GM21825 (cell line): ENCODE measurements around the gene ANKH.

ENCODE experiments used
- ATAC-seq: cut with Tn5 transposase; IDR thresholded peaks from one replicate; pipeline ENCODE4 v1.9.1; 2021; ENCODE audit warnings: mild to moderate bottlenecking, moderate library complexity; ENCODE audit not compliant: unreplicated experiment

ANKH gene

GRCh38 chr5:14720236-14720923 is 151.2 kb downstream of the ANKH start:
- ATAC-seq, result no peak

DNA sequence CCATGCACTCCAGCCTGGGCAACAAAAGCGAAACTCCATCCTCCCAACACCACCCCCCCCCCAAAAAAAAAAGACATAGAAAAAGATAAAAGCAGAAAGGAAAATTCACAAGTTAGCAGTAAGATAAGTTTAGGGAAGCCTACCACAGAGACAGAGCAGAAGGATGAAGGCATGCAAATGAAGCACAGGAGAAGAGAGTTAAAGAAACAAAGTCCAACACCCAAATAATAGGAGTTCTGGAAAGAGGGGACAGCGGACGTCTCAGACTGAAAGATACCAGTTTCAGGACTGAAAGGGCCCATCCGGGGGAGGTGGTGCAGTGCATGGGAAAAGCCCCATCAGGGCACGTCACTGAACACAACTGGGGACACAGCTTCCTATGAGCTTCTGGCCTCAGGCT is 152.8 kb downstream of the ANKH start:
- ATAC-seq, result no peak

GRCh38 chr5:14716755-14717752 is 154.5 kb downstream of the ANKH start:
- no peak for ATAC-seq

DNA sequence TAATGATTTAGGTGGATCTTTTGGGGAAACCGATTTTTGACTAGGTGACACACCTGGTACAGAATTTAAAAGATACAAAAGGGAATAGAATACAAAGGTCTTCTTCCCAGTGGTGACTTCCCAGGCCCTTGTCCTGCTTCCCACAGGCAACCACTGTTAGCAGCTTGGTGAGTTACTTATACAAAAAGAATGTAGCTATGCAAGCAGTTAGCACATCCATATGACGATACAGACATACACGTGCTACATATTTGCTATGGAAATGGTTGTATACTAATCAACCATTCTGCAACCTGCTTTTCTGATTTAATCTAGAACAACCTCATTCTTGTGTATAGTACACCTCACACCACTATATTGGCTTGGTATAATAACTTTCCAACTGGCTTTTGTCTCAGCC is 156.1 kb downstream of the ANKH start:
- ATAC-seq, result no peak

DNA sequence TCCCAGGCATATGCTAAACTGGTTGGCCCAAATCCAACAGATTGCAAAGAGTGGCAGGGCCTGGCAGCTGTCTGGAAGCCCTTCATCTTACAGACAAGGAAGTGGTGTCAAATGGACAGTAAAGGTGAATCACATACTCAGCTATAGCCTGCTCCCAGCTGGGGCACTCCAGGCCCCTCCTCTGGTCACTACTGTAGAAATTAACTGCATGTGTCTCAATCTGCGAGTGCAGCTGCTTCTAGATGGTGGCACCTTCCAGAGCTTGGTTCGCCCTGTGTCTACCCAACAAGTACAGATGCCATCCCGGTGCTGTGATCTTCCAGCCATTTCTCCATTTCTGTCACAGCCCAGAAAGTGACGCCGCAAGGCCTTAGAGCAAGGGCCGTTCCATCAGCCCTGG is 156.9 kb downstream of the ANKH start:
- ATAC-seq, result no peak

DNA sequence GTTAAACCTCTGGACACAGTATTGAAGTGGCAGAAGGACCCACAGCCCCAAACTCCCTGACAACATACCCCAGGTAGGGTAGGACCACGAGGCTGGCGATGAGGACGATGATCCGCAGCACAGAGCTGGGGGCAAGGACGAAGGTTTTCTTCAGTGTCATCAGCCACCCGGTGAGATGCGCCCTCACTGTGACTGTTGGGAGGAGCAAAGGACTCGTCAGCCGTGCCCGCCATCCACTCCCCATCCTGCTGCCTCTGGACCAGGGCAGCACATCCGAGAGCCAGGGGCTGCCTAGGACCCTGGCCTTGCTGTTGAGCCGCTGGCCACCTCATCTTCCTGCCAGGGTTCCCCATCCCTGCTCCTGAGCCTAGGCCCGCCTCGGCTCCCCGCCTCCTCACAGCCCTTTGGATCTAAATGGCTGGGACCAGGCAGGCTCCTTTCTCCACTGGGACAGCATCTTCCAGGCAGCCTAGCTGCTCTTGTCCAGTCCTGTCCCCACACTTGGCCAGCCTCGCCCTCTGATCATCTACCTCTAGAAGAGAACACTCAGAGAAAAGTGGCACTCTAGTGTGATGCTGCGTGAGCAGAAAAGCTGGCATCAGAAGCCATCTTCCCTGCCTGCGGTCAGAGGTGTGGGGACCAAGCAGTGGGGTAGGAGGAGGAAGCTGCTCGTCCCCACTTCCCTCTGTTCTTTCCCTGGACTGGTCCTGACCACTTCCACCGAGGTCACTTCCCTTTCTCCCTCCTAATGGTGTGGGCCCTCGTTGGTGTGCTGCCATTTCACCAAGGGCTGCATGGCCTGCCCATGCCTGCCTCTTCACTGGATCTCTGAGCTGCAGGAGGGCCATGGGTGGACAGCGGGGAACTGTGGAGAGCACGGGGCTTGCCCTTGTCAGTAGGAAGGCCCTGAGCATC is 157.8 kb downstream of the ANKH start:
- ATAC-seq, result no peak

DNA sequence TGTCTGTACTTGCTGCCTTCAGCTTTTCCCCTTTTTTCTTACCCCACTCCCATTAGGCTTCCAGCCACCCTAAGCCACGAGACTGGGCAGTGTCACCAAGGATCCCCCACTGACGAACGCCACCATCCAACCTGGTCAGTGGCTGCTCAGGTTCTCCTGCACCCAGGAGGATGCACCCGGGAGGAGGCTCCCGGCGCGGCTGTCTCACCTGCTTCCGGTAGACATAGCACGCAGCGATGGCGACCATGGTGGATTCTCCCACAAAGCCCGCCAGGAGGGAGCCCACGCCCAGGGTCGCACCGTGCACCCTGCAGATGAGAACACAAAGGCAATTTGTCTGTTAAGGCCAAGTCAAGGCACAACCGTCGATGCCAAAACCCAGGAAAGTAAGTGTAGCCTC is 158.9 kb downstream of the ANKH start:
- no peak for ATAC-seq

DNA sequence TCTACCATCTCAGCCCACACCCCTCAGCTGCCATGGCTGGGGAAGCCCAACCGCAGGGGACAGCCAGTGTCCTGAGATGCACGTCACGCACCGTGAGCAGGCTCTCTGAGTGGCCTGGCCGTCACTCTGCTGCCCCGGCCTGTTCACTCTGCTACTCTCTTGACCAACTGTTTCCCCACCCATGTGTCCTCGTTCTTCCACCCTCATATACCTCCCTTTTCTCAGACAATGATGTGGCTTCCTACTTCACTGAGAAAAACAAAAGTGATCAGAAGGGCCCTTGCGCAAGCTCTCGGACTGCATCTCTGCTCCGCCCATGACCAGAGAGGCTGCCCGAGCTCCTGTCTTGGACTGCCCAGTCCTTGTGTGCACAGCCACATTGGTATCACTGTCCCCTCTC is 159.4 kb downstream of the ANKH start:
- ATAC-seq, result no peak

GRCh38 chr5:14710313-14710994 is 161.1 kb downstream of the ANKH start:
- no peak for ATAC-seq

- ATAC-seq, result no peak
Measured at GRCh38 chr5:14708551-14708950, 163.0 kb downstream of the ANKH start.

GRCh38 chr5:14707811-14708390 is 163.7 kb downstream of the ANKH start:
- no peak for ATAC-seq

- no peak for ATAC-seq
Measured at GRCh38 chr5:14706615-14707021, 165.0 kb downstream of the ANKH start.

DNA sequence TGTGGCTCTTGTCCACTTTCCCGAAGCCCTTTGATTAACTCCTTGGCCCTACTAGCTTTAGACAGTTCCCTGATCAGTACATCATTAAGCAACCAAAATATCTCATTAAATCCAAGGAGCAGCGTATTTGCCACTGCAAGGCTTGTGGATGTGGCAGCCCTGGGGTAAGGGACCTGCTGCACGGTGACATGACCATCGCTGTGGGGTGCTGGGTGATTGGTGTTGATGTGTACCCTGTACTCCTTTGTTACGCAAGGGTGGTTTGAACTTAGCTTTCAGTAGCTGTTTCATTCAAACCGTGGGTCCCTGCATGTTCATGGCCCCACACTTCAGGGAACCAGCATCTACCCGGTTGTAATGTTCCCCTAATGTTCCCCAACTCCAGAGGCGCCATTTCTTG is 166.0 kb downstream of the ANKH start:
- no peak for ATAC-seq

DNA sequence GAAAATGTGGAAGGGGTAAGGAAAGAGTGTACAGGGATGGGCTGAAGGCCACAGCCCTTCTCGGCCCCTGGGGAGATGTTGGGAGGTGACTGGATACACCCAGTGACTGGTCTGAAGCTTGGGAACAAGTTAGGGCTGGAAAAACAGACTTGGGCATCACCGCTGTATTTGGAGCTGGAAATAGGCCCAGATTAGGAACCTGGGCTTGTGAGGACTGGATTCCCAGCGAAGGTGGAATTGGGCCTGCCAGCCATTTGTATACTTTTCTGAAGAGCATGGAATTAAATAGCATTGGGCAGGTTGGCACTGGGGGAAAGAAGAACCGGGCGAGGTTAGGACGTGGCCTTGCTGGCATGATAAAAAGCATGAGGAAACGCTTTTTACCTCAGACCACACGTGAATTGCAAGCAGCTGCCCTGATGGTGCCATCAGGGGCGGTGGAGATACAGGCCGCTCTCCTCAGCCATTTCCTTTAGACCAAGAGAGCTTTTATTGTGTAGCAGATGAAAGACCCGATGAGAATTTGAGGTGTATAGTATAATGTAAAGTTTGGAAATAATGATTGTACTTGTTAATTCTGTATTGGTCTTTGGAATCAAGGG is 169.2 kb downstream of the ANKH start:
- ATAC-seq, result no peak

DNA sequence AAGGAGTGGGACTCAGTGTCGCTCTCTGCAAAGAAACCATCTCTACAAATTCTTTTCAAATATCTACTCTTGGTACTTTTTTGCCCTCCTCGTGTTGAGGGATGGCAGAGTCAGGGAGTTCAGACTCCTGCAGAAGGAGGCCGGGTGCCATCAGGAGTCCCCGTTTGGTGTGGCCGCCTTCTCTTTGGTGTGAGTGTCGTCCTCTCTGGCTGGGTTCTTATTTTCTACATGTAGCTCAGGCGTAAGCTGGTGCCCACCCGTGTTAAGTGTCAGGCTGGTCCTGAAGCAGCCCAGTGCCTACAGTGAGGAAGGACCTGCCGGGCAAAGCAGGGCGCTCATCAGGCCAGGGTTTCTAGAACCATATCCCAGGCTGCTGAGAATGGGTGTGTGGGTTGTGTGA is 170.0 kb downstream of the ANKH start:
- no peak for ATAC-seq

GRCh38 chr5:14700478-14701436 is 170.8 kb downstream of the ANKH start:
- ATAC-seq, result no peak

GRCh38 chr5:14699807-14700400 is 171.7 kb downstream of the ANKH start:
- ATAC-seq, result no peak

DNA sequence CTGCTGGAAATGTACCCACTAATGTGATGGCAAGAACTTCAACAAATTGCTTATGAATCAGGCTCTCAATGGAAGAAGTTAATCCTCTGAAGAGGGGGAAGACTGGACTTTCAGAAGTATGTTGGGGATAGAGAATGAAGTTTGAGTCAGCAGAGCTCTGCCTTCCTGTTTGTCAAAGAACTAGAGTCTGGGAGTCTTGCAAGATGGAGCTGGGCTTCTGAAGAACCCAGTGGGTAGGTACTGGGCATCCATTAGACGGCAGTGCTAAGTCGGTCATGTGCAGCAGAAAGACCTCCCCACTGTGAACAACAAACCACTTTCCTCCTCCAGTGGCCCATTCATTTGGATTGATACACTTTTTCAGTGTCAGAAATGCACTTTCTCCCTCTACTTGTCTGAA is 172.4 kb downstream of the ANKH start:
- no peak for ATAC-seq
